ENCODE results near the gene CDCA8.
"Not testable (repeated sequence)": the region's sequence is repeated elsewhere in the genome, so short reads cannot be mapped to it uniquely, and the experiment has no call there.

The CDCA8 gene

GRCh38 chr1:37685722-37686121, 6.6 kb upstream of the CDCA8 start:
- TF ChIP-seq SPI1 (IDR thresholded peaks at IDR 0.05; ENCODE audit: low read depth, low read length) (no peak), POLR2A (IDR thresholded peaks at IDR 0.05; ENCODE audit: low read depth, low read length) (no peak), TAF1 (IDR thresholded peaks at IDR 0.05; ENCODE audit: low read depth, low read length) (no peak), POLR2AphosphoS5 (IDR thresholded peaks at IDR 0.05; ENCODE audit: low read depth, low read length) (no peak), PAX5 (IDR thresholded peaks at IDR 0.05; ENCODE audit: insufficient read depth, low read length, severe bottlenecking) (no peak), POU2F2 (IDR thresholded peaks at IDR 0.05; ENCODE audit: low read depth, low read length) (no peak)
- no peak for FAIRE-seq

DNA sequence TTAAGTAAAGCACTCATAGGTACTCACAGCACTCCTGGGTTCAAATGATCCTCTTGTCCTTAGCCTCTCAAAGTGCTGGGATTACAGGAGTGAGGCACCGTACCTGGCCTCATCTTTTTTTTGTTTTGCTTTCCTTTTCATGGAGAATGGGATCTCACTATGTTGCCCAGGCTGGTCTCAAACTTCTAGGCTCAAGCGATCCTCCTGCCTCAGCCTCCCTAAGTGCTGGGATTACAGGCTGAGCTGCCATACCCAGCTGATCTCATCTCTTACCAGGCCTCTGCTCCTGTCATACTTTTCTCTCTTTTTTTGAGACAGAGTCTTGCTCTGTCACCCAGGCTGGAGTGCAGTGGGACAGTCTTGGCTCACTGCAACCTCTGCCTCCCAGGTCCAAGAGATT, 4.6 kb upstream of the CDCA8 start:
- DNase-seq (ENCODE audit: insufficient read length, low spot score); FAIRE-seq: not testable (repeated sequence)

More at GRCh38 chr1:37685722-37686121, 6.6 kb upstream of the CDCA8 start:
- DNase-seq (ENCODE audit: insufficient read length, low spot score): no peak

DNA sequence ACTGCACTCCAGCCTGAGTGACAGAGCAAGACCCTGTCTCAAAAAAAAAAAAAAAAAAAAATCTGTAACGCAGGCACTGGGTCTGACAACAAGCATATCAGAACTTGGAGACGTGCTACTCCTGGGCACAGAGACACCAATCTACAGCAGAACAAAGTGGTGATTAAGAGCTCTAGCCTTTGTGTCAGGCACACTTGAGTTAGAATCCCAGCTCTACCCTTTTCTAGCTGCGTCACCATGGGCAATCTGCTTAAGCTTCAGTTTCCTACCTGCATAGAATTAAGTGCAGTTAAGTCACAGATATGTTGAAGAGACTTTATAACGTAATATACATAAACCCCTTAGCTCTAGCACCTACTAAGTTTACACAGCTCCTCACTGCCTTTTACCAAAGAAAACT, 3.4 kb upstream of the CDCA8 start:
- FAIRE-seq: no peak

GRCh38 chr1:37691497-37692077, 729 bp upstream of the CDCA8 start:
- FAIRE-seq (no peak), DNase-seq (ENCODE audit: insufficient read length, low spot score) (no peak)
- TF ChIP-seq POLR2AphosphoS5 (IDR thresholded peaks at IDR 0.05; ENCODE audit: low read depth, low read length) (no peak), SPI1 (IDR thresholded peaks at IDR 0.05; ENCODE audit: low read depth, low read length) (no peak), POU2F2 (IDR thresholded peaks at IDR 0.05; ENCODE audit: low read depth, low read length) (no peak), TAF1 (IDR thresholded peaks at IDR 0.05; ENCODE audit: low read depth, low read length) (no peak), PAX5 (IDR thresholded peaks at IDR 0.05; ENCODE audit: insufficient read depth, low read length, severe bottlenecking) (no peak), POLR2A (IDR thresholded peaks at IDR 0.05; ENCODE audit: low read depth, low read length) (no peak)

More for the DNA sequence above, 3.4 kb upstream of the CDCA8 start:
- TF ChIP-seq TAF1 (IDR thresholded peaks at IDR 0.05; ENCODE audit: low read depth, low read length) (no peak), PAX5 (IDR thresholded peaks at IDR 0.05; ENCODE audit: insufficient read depth, low read length, severe bottlenecking) (no peak), SPI1 (IDR thresholded peaks at IDR 0.05; ENCODE audit: low read depth, low read length) (no peak), POLR2AphosphoS5 (IDR thresholded peaks at IDR 0.05; ENCODE audit: low read depth, low read length) (no peak), POU2F2 (IDR thresholded peaks at IDR 0.05; ENCODE audit: low read depth, low read length) (no peak), POLR2A (IDR thresholded peaks at IDR 0.05; ENCODE audit: low read depth, low read length) (no peak)
- DNase-seq (ENCODE audit: insufficient read length, low spot score): no peak

GRCh38 chr1:37692834-37693175, 489 bp downstream of the CDCA8 start:
- no peak for TF ChIP-seq TAF1 (IDR thresholded peaks at IDR 0.05; ENCODE audit: low read depth, low read length)
- TF ChIP-seq POU2F2 (IDR thresholded peaks at IDR 0.05; ENCODE audit: low read depth, low read length): no peak
- FAIRE-seq (no peak), DNase-seq (ENCODE audit: insufficient read length, low spot score) (no peak)

DNA sequence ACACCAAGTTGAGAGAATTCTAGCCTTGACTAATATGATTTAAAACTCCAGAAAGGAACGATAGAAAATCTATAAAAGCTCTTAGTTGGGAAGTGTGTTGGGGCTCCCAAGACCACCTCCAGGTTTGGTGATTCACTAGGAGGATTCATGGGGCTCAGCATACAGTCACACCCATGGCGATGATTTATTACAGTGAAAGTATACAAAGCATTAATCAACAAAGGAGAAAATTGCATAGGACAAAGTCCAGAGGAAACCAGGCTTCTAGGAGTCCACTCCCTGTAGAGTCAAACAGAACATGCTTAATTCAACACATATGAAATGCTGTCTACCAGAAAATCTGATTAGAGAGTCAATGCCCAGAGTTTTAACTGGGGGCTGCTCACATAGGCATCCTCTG, 4.8 kb downstream of the CDCA8 start:
- FAIRE-seq (no peak), DNase-seq (ENCODE audit: insufficient read length, low spot score) (no peak)
- TF ChIP-seq PAX5 (IDR thresholded peaks at IDR 0.05; ENCODE audit: insufficient read depth, low read length, severe bottlenecking) (no peak), POLR2A (IDR thresholded peaks at IDR 0.05; ENCODE audit: low read depth, low read length) (no peak), TAF1 (IDR thresholded peaks at IDR 0.05; ENCODE audit: low read depth, low read length) (no peak), SPI1 (IDR thresholded peaks at IDR 0.05; ENCODE audit: low read depth, low read length) (no peak), POLR2AphosphoS5 (IDR thresholded peaks at IDR 0.05; ENCODE audit: low read depth, low read length) (no peak), POU2F2 (IDR thresholded peaks at IDR 0.05; ENCODE audit: low read depth, low read length) (no peak)

- TF ChIP-seq POLR2A (IDR thresholded peaks at IDR 0.05; ENCODE audit: low read depth, low read length): no peak
- no peak for TF ChIP-seq TAF1 (IDR thresholded peaks at IDR 0.05; ENCODE audit: low read depth, low read length)
- TF ChIP-seq SPI1 (IDR thresholded peaks at IDR 0.05; ENCODE audit: low read depth, low read length): no peak
- TF ChIP-seq POU2F2 (IDR thresholded peaks at IDR 0.05; ENCODE audit: low read depth, low read length): no peak
- TF ChIP-seq POLR2AphosphoS5 (IDR thresholded peaks at IDR 0.05; ENCODE audit: low read depth, low read length): no peak
- no peak for TF ChIP-seq PAX5 (IDR thresholded peaks at IDR 0.05; ENCODE audit: insufficient read depth, low read length, severe bottlenecking)
- FAIRE-seq (no peak), DNase-seq (ENCODE audit: insufficient read length, low spot score) (no peak)
These were observed 5.4 kb downstream of the CDCA8 start for GRCh38 chr1:37697737-37698136.

GRCh38 chr1:37699147-37699546, 6.8 kb downstream of the CDCA8 start:
- no peak for FAIRE-seq

DNA sequence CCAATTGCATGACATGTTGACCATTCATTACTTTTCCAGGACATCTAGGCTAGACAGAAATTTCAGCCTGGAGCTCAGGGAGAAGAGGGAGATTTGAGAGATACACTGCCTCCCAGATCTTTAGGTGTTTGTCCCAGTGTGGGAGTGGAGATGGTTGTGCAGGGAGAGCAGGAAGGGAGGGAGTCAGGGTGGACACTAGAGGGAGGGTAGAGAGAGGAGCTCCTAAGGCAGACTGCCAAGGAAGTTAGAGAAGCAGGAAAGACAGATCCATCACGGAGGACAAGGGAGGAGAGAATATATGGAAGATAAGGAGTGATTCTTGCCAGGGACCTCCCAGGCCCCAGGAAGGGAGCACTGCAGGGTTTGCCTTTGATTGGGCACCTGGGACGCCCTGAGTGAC, 8.7 kb downstream of the CDCA8 start:
- no peak for FAIRE-seq
- DNase-seq (ENCODE audit: insufficient read length, low spot score): no peak
- TF ChIP-seq SPI1 (IDR thresholded peaks at IDR 0.05; ENCODE audit: low read depth, low read length): no peak
- TF ChIP-seq POU2F2 (IDR thresholded peaks at IDR 0.05; ENCODE audit: low read depth, low read length): no peak
- no peak for TF ChIP-seq PAX5 (IDR thresholded peaks at IDR 0.05; ENCODE audit: insufficient read depth, low read length, severe bottlenecking)
- TF ChIP-seq POLR2A (IDR thresholded peaks at IDR 0.05; ENCODE audit: low read depth, low read length): no peak
- TF ChIP-seq POLR2AphosphoS5 (IDR thresholded peaks at IDR 0.05; ENCODE audit: low read depth, low read length): no peak
- TF ChIP-seq TAF1 (IDR thresholded peaks at IDR 0.05; ENCODE audit: low read depth, low read length): no peak

More at GRCh38 chr1:37699147-37699546, 6.8 kb downstream of the CDCA8 start:
- no peak for TF ChIP-seq POLR2AphosphoS5 (IDR thresholded peaks at IDR 0.05; ENCODE audit: low read depth, low read length)
- DNase-seq (ENCODE audit: insufficient read length, low spot score): no peak

GRCh38 chr1:37703061-37703460, 10.7 kb downstream of the CDCA8 start:
- TF ChIP-seq POU2F2 (IDR thresholded peaks at IDR 0.05; ENCODE audit: low read depth, low read length) (no peak), POLR2AphosphoS5 (IDR thresholded peaks at IDR 0.05; ENCODE audit: low read depth, low read length) (no peak), SPI1 (IDR thresholded peaks at IDR 0.05; ENCODE audit: low read depth, low read length) (no peak), PAX5 (IDR thresholded peaks at IDR 0.05; ENCODE audit: insufficient read depth, low read length, severe bottlenecking) (no peak), POLR2A (IDR thresholded peaks at IDR 0.05; ENCODE audit: low read depth, low read length) (no peak), TAF1 (IDR thresholded peaks at IDR 0.05; ENCODE audit: low read depth, low read length) (no peak)
- peak; percentile 16 for FAIRE-seq
- DNase-seq (ENCODE audit: insufficient read length, low spot score): no peak

DNA sequence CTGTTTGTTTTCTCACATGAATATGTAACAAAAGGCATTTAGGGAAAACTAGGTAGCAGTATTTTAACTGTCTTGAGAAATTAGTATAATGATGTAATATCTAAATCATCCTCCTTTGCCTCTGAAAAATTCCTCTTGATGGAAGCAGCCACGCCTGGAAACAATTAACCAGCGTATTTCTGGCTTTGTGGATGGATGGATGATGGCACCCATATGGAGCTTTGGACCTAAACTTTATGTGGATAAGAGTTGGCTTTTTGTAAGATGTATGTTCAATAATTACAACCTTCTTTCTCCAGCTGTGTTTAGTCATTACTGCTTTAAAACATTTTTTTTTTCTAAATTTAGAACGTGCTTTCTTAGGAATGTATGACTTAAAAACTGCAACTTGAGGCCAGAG, 12.7 kb downstream of the CDCA8 start:
- TF ChIP-seq TAF1 (IDR thresholded peaks at IDR 0.05; ENCODE audit: low read depth, low read length) (no peak), POLR2A (IDR thresholded peaks at IDR 0.05; ENCODE audit: low read depth, low read length) (no peak), PAX5 (IDR thresholded peaks at IDR 0.05; ENCODE audit: insufficient read depth, low read length, severe bottlenecking) (no peak), SPI1 (IDR thresholded peaks at IDR 0.05; ENCODE audit: low read depth, low read length) (no peak), POLR2AphosphoS5 (IDR thresholded peaks at IDR 0.05; ENCODE audit: low read depth, low read length) (no peak), POU2F2 (IDR thresholded peaks at IDR 0.05; ENCODE audit: low read depth, low read length) (no peak)
- FAIRE-seq (no peak), DNase-seq (ENCODE audit: insufficient read length, low spot score) (no peak)

Measured in GM12891 (cell line).